SU-DHL-6 (cell line): ENCODE results near the gene TMEM37.

Experiments used
- H2AFZ ChIP-seq: fragments of 200-600 bp; sonication (generic); 2 replicates; pipeline ENCODE4 v1.6.1; 2014; ENCODE audit warnings: low read depth, mild to moderate bottlenecking, moderate library complexity, mixed read lengths, antibody characterized with exemption, low read length; ENCODE audit not compliant: severe bottlenecking
- H3F3A ChIP-seq: fragments of 200-600 bp; shearing (Covaris generic); 2 replicates; pipeline ENCODE4 v1.6.0; 2016; ENCODE audit warnings: antibody characterized with exemption, mild to moderate bottlenecking; ENCODE audit not compliant: insufficient read depth
- H3K27ac ChIP-seq: fragments of 200-600 bp; sonication (generic); 2 replicates; pipeline ENCODE4 v1.5.1; 2016; ENCODE audit warnings: low read depth, mild to moderate bottlenecking, low read length, moderate library complexity, mixed read lengths
- H3K27me3 ChIP-seq: fragments of 200-600 bp; sonication (generic), shearing (Covaris generic); 2 replicates; pipeline ENCODE4 v1.6.0; 2014; ENCODE audit warnings: mild to moderate bottlenecking, low read length
- H3K36me3 ChIP-seq: fragments of 200-600 bp; sonication (generic); 2 replicates; pipeline ENCODE4 v1.6.1; 2014; ENCODE audit warnings: mild to moderate bottlenecking, low read length, mixed read lengths
- H3K4me2 ChIP-seq: fragments of 300-600, 200-600 bp; shearing (Covaris generic), sonication (generic); 2 replicates; pipeline ENCODE4 v1.6.0; 2014; ENCODE audit warnings: low read length, low read depth, mild to moderate bottlenecking; ENCODE audit not compliant: poor library complexity, severe bottlenecking
- H3K4me3 ChIP-seq: fragments of 200-600 bp; sonication (generic); 2 replicates; pipeline ENCODE4 v1.5.1; 2014; ENCODE audit warnings: antibody characterized with exemption, low read length, mild to moderate bottlenecking, mixed read lengths; ENCODE audit not compliant: insufficient read depth, poor library complexity, severe bottlenecking
- H3K79me2 ChIP-seq: fragments of 200-600 bp; sonication (generic); 2 replicates; pipeline ENCODE4 v1.6.1; 2014; ENCODE audit warnings: mild to moderate bottlenecking, low read length, moderate library complexity; ENCODE audit not compliant: insufficient read depth
- H3K9ac ChIP-seq: fragments of 200-600 bp; sonication (generic); 2 replicates; pipeline ENCODE4 v1.7.0; 2014; ENCODE audit warnings: mild to moderate bottlenecking, low read length
- H3K9me2 ChIP-seq: fragments of 200-600 bp; sonication (generic); replicated peaks from 2 replicates; pipeline ENCODE4 v1.6.1; 2014; ENCODE audit warnings: low read length; ENCODE audit not compliant: insufficient read depth
- H3K9me3 ChIP-seq: fragments of 200-600 bp; sonication (generic); 2 replicates; pipeline ENCODE4 v1.6.1; 2014; ENCODE audit warnings: low read length, mixed read lengths; ENCODE audit not compliant: insufficient read depth
- H4K20me1 ChIP-seq: fragments of 200-600 bp; sonication (generic); 2 replicates; pipeline ENCODE4 v1.6.1; 2014; ENCODE audit warnings: low read depth, mild to moderate bottlenecking, antibody characterized with exemption, low read length, moderate library complexity, mixed read lengths
- CTCF ChIP-seq: fragments of 200-600 bp; sonication (generic); IDR thresholded peaks from one replicate; pipeline ENCODE4 v1.5.1; 2017; ENCODE audit warnings: antibody characterized with exemption, mild to moderate bottlenecking, low read length, moderate library complexity; ENCODE audit not compliant: insufficient read depth, poor library complexity, severe bottlenecking
- EZH2phosphoT487 ChIP-seq: fragments of 200-600 bp; sonication (generic), shearing (Covaris generic); conservative IDR thresholded peaks from 2 replicates; pipeline ENCODE4 v1.6.1; 2018; ENCODE audit warnings: mild to moderate bottlenecking, antibody characterized with exemption, low read length, moderate library complexity, mixed read lengths

TMEM37 gene

GRCh38 chr2:119423811-119424210, 7.8 kb upstream of the TMEM37 start:
- H3K79me2 ChIP-seq = no peaks in the 10 kb centered on the region
- no peaks in the 10 kb centered on the region for H3K36me3 ChIP-seq
- H3K9me2 ChIP-seq = no peaks in the 10 kb centered on the region
- H3F3A ChIP-seq = no peaks in the 10 kb centered on the region
- H3K4me2 ChIP-seq = no peak overlapping the region
- H3K9me3 ChIP-seq = peaks cover 12% of the 10 kb centered on the region; the same call in 1 of the 2 replicates
- no peak overlapping the region for H3K27ac ChIP-seq
- no peak overlapping the region for H3K4me3 ChIP-seq
- no peak overlapping the region for H3K9ac ChIP-seq
- no peak for TF ChIP-seq CTCF
- no peak for TF ChIP-seq EZH2phosphoT487
- no peak overlapping the region for H2AFZ ChIP-seq
- H3K27me3 ChIP-seq = no peaks in the 10 kb centered on the region
- H4K20me1 ChIP-seq = no peaks in the 10 kb centered on the region

GRCh38 chr2:119424284-119425118, 7.2 kb upstream of the TMEM37 start:
- Histone ChIP-seq H3K27ac (no peak overlapping the region), H3K79me2 (no peaks in the 10 kb centered on the region), H3K36me3 (no peaks in the 10 kb centered on the region), H3K27me3 (no peaks in the 10 kb centered on the region), H2AFZ (no peak overlapping the region), H3K9me3 (peaks cover 12% of the 10 kb centered on the region; the same call in 1 of the 2 replicates), H3K4me3 (no peak overlapping the region), H3K9me2 (no peaks in the 10 kb centered on the region), H3F3A (no peaks in the 10 kb centered on the region), H4K20me1 (no peaks in the 10 kb centered on the region), H3K4me2 (no peak overlapping the region), H3K9ac (no peak overlapping the region)
- TF ChIP-seq EZH2phosphoT487 (no peak), CTCF (no peak)

GRCh38 chr2:119425119-119425405, 6.6 kb upstream of the TMEM37 start:
- H3K4me2 ChIP-seq = no peak overlapping the region
- no peaks in the 10 kb centered on the region for H3K9me2 ChIP-seq
- H3K27ac ChIP-seq = no peak overlapping the region
- H3K27me3 ChIP-seq = no peaks in the 10 kb centered on the region
- H3F3A ChIP-seq = no peaks in the 10 kb centered on the region
- no peaks in the 10 kb centered on the region for H4K20me1 ChIP-seq
- no peak overlapping the region for H3K9ac ChIP-seq
- no peak overlapping the region for H2AFZ ChIP-seq
- H3K4me3 ChIP-seq = no peak overlapping the region
- TF ChIP-seq CTCF (no peak), EZH2phosphoT487 (no peak)
- no peaks in the 10 kb centered on the region for H3K36me3 ChIP-seq
- H3K79me2 ChIP-seq = no peaks in the 10 kb centered on the region
- peaks cover 12% of the 10 kb centered on the region; the same call in 1 of the 2 replicates for H3K9me3 ChIP-seq
